HG03159 (cell line): ENCODE measurements around the gene ISX.

Experiments used
- ATAC-seq: cut with Tn5 transposase; IDR thresholded peaks from one replicate; pipeline ENCODE4 v1.9.1; 2021; ENCODE audit warnings: mild to moderate bottlenecking, moderate library complexity; ENCODE audit not compliant: unreplicated experiment

Gene ISX

GRCh38 chr22:35109616-35110015, 43.7 kb downstream of the ISX start:
- no peak for ATAC-seq

GRCh38 chr22:35111244-35111643, 45.3 kb downstream of the ISX start:
- ATAC-seq: no peak

- no peak for ATAC-seq
Measured at GRCh38 chr22:35113341-35113740, 47.4 kb downstream of the ISX start.

- no peak for ATAC-seq
Measured at GRCh38 chr22:35114131-35114980, 48.4 kb downstream of the ISX start.

- ATAC-seq: no peak
Measured at GRCh38 chr22:35115515-35115914, 49.6 kb downstream of the ISX start.

DNA sequence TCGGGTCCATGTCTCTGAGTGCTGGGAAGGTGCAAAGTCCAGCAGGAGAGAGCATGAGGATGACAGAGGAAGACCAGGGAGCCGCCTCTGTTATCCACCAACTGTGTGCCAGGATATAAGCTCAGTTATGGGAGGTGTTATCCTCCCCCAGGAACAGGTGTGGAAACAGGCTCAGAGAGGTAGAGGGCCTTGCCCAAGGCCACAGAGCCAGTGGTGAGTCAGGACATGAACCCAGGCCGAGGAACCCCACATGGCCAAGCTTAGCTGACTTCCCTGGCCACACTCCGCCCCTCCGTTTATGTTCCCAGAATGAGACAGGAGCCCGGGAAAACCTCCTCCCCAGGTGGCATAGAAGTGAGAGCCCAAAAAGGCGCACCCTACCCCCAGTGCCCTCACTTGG, 50.3 kb downstream of the ISX start:
- no peak for ATAC-seq

DNA sequence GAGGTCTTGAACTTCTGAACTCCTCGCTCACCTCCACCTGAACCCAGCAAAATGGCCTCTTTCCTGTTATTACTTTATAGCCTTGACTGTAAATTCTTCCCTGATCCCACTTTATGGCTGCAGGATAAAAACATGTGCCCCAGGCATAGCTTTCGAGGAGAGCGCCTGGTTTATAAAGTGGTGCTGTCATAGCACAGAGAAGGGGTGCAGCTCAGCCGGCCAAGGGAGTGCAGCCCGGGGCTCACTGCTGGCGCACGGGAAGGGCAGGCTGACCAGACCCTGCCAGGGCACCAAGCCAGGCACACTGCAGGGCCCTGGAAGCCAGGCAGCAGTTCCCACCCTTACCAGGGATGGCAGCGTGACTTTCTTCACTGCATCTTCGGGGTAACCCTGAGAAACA, 50.9 kb downstream of the ISX start:
- no peak for ATAC-seq

DNA sequence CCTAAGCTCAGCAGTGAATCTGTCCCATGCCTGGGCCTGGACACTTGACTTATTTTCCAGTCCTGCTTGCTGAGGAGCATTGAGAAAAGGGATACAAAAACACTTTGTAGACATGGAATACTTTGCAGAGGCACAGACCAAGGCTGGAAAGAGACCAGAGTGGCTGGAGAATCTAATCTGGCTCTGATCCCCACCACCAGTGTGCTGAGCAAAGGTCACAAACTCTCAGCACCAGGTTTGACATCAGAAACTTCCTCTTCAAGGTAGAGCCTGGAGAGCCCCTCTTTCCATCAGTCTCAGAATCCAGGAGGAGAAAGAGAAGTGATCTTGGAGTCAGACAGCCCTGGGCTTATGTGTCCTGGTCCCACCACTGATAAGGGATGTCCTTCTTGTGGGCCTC, 53.5 kb downstream of the ISX start:
- ATAC-seq: no peak

DNA sequence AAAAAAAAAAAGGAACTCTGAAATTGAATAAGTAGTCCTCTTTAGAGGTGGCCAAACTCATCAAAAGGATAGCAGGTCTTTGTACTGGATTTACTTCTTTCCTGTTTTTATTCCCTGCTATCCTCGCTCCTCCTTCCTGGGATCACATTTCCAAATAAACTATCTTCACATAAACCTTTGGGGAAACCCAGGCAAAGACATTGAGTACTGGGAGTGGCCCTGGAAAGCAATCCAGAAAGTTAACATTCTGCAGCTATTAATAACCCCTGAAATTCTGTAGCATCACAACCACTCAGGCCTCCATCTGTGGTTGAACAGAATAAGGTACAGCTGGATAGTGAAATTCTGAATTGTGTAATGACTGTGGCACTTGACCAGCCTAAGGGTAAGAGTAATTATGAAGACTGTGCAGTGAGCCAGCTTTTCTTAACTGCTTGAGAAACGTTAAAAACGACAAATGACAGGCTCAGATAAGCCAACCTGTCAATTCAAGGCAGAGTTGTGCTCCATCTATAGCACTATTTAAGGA, 58.8 kb downstream of the ISX start:
- no peak for ATAC-seq

DNA sequence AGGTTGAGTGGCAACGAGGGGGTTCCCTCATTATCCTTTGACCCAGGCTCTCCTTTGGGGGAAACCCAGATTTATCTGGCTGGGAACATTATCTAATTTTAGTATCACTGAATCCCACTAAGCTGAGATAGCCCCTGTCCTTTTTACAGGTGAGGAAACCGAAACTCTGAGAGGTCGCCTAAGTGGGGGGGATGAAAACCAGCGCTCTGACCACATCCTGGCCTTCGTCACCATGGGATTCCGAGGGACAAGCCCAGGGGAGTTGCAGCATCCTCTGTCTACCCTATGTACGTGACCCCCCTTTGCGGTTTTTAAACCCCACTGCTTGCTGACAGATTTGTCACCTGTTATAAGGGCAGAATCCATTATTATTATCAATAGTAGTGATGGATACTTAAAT, 61.0 kb downstream of the ISX start:
- ATAC-seq: peak; percentile 45

DNA sequence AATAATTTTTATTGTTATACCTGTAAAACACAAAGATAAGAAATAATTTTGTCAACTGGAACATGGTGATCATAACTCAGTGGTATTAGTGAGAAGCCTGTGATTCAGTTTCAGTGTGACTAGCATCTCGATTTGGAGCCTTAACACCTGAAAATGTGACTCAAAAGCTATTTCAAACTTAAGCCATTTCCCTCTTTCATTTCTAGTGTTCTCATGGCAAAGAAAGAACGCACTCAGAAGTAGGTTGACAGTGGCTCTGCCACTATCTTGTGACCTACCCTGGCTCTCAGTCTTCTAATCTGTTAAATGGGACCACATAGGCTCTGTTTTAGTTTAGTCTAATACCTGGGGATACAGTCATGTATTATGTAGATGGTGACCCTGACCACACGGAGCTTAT, 62.7 kb downstream of the ISX start:
- no peak for ATAC-seq

DNA sequence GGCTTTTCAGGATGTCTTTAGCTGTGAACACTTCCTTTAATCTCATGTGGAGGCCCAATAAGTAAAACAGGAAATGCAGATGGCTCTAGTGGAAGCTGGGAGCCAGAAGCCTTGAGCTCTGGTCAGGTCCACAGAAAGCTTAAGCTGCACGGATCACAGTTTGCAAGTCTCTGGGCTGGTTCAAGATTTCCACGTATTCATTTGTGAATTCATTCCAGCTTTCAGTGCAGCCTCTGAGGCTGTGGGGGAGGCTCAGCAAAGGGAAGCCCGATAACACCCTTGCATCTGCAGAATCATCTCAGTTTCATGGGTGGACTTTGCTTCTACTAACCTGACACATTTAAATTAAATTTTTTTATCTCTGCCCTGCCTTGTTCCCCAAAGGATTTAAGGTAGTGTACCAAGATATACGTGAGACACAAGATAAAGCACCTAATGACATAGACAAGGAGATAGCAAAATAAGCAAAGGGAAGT, 65.6 kb downstream of the ISX start:
- no peak for ATAC-seq

DNA sequence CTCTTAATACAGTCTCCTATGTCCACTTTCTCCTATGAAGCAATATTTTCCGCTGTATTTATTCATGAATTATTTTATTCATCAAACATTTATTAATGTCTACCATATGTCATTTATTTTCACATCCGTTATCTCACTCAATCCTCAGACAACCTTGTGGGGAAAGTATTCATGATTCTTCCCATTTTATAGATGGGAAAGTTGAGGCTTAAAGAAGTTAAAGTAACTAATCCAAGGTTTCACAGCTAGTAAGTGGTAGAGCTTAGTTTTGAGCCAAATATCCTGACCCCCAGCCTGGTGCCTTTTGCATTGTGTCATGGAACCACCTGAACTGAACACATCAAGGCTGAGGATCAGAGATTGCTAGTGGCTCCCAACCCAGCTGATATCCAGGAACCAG, 66.6 kb downstream of the ISX start:
- ATAC-seq: no peak

DNA sequence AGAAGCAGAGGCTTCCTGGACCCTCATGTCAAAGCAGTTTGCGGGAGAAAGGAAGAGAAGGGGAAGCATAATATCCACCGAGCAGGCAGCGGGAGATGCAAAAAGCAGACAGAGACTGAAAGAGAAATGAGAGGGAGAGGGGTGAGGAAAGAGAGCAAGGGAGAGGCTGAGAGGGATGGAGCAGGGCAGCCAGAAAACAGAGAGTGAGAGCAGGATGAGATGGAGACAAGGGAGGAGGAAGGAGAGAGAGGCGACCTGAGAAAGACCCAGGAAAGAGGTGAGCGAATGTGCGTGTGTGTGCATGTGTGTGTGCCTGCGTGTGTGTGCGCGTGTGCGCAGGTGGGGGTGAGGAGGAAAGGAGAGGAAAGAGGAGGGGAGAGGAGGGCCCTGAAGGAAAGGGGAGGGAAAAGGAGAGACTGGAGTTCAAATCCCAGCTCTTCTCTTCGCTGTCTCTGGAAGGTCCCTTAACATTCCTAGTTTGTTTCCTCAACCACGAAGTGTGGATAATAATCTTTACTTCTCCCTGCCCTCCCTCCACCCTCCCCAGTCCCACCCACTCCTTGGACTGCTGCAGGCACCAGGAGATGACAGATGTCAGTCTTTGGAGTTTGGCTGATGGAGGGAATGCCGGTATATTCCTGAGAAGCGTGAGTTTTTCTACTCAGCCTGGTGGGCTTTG, 67.9 kb downstream of the ISX start:
- no peak for ATAC-seq

GRCh38 chr22:35134637-35135036, 68.7 kb downstream of the ISX start:
- no peak for ATAC-seq

- no peak for ATAC-seq
Measured at GRCh38 chr22:35135165-35135564, 69.2 kb downstream of the ISX start.
